Fibroblast of skin of abdomen (primary cell): ENCODE measurements around the gene UNC13A.

Experiments
- DNase-seq: peaks from one replicate; pipeline ENCODE4 v3.0.0-alpha.2; 2013

Gene UNC13A

GRCh38 chr19:17665058-17665457, 23.1 kb downstream of the UNC13A start:
- DNase-seq, result no peak

DNA sequence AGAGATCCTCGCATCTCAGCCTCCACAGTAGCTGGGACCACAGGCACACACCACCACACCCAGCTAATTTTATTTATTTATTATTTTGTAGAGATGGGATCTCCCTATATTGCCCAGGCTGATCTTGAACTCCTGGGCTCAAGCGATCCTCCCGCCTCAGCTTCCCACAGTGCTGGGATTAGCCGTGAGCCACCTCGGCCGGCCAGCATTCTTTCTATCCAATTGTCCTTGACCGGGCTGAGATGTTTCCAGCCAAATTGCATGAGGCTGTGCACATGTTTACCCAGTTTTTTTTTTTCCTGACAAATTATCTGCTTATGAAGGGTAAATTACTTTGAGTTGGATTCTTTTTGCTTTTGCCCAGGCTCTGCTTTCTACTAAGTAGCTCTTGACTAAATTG, 28.2 kb downstream of the UNC13A start:
- no peak for DNase-seq

DNA sequence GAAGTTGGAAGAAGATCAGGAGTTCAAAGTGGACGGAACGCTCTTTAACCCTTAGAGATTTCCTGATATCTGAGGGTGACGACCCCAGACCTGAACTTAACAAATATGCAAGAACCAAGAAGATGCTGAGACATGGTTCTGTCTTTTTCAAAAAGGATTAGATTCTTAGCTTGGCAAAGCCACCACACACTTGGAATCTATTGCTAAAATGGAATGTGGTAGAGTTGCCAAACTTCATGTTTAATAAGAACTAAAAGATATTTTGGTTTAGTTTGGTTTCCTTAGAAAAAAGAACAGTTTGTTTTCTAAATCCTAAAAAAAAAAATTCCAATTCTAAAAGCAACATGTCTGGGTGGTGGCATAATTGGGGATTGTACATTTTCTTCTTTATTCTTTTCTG, 29.5 kb downstream of the UNC13A start:
- no peak for DNase-seq

DNA sequence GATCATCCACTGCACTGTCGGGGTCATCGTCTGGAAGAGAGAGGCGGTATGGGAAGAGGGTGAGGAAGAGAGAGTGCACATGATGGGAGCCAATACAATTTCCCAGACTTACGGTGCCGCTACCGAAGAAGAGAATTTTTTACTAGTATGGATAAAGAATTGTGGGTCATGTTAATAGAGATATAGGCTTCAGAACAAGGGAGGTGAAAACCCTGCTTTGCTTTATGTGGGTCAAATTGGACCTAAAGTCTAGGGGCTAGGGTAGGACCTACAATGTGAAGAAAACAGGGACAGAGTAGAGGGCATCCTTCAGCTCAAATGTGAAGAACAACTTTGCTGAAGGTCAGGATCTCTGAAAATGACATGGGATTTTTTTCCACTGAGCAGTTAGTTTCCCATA, 29.9 kb downstream of the UNC13A start:
- DNase-seq, result no peak

DNA sequence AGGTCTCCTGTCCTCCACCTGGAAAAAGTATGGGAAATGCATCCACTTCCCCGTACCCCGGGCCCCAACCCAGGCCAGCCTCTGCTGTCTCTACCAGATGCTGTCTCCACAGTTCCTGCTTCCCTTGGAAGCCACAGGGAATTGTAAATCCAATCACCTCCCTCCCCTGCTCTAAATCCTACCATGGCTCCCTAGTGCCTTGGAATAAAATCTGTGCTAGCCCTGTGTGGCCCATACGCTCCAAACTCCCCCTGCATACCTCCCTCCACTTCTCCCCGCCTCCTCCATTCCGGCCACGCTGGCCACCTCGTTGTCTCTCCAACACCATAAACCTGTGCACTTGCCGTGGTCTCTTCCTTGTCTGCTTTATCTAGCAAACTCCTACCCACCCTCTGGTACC, 31.2 kb downstream of the UNC13A start:
- no peak for DNase-seq

DNA sequence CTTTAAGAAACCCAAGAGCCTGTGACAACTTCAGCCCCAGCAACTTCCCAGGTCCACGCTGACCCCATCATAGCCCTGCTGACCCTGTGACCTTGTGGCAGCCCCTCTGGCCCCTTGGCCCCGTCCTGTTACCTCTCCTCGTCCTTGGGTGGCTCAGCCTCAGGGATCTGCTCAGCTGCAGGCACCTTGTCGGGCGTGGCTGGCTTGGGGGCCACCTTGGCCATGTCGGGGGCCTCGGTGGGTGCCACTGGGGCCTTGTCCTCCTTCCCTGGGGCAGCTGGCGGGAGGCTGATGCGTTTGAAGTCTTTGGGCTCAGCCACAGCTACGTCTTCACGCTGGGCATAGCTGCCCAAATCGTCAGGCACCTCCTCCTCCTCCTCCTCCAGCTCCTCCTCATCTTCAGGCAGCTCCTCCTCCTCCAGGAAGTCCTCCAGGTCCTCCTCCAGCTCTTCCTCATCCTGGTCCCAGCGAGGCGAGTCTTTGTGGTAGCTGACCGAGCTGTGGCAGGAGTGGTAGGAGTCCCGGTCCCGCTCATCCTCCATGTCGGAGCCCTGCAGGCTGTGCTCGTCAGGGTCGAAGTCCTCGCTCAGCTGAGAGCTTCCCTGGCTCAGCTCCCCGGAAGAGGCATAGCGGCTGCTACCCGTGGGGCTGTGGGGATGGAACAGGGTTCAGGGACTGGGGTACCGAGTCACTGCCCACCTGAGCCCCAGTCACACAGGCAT, 32.2 kb downstream of the UNC13A start:
- no peak for DNase-seq

DNA sequence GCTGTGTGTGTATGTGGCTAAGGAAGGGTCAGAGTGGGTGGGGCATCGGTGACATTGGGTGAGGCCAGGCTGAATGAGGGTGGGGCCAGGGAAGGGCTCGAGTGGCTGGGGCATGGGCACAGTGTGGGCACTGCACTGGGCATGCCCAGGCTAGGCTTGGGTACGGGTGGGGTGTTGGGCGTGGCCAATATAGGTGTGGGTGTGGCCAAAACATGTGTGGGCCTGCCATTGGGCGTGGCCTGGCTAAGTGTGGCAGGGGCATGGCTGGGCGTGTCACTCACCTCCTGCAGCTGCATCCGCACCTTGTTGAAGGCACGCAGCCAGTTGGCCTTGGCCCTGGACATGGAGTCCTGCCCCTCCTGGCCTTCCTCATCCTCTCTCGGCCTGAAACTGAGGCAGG, 33.2 kb downstream of the UNC13A start:
- DNase-seq, result no peak

GRCh38 chr19:17652627-17653026, 35.5 kb downstream of the UNC13A start:
- no peak for DNase-seq

- DNase-seq, result no peak
Measured at GRCh38 chr19:17648786-17649185, 39.4 kb downstream of the UNC13A start.

- DNase-seq, result no peak
Measured at GRCh38 chr19:17648097-17648660, 40.0 kb downstream of the UNC13A start.

DNA sequence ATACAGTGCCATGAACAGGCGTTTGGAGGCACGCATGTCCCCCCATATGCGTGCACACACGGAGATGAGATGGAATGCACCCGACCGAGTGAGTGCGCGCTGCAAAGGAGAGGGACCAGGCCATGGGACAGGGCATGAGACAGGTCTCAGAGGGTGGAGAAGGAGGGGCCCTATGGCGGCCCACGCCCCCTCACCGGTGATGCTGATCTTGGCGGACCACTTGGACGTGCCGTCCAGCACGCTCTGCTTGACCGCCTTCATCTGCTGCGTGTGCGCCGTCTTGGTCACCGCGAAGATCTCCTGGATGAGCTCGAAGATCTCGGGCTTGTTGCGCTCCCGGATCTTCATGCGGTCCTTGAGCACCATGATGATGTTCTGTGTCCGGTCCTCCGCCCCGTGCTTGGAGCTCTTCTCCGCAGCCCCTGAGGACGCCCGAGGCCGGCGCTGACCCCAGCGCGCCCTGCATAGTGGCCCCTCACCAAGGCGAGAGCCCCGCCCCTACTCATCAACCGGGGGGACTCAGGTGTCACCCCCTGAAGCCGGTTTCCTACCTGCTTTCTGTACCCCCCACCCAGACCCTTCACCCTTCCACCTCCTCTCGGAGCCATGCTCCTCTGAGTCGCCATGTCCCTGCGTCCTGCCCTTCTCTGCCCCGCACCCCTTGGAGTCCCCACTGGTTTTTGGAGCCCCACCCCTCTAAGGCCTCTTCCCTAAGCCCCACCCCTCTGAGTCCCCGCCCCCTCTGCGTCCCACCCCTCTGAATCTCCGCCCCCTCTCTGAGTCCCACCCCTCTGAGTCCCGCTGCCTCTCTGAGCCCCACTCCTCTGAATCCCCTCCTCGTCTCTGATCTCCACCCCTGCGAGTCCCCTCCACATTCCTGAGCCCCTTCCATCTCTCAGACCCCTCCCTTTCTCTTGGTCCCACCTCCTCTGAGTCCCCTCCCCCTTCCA, 40.8 kb downstream of the UNC13A start:
- no peak for DNase-seq

GRCh38 chr19:17646441-17646840, 41.7 kb downstream of the UNC13A start:
- no peak for DNase-seq

DNA sequence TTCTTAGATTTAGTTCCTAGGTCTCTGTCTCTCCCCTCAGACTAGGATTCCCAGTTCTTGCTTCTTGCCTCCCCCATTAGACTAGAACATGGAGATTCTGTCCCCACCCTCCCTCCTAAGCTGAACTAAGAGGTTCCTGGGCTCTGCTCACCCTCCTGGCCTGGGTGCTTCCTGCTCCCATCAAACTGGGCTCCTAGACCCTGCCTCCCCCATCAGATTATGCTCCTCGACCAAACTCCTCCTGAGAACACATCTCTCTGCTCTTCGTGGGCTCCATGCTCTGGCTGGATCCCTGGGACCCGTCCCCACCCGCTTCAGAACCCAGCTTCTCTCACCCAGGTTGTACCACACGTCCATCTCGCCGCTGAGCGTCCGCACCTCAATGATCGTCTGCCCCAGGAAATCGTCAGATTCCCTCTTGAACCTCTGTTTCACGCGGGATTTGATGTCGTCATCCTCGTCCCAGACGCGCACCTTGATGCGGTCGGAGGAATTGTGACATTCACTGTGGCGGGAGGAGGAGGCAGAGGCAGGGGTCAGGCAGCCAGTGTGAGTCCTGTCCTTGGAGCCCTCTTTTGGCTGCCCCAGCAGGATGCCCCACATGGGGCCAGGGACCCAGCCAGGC, 42.7 kb downstream of the UNC13A start:
- no peak for DNase-seq

DNA sequence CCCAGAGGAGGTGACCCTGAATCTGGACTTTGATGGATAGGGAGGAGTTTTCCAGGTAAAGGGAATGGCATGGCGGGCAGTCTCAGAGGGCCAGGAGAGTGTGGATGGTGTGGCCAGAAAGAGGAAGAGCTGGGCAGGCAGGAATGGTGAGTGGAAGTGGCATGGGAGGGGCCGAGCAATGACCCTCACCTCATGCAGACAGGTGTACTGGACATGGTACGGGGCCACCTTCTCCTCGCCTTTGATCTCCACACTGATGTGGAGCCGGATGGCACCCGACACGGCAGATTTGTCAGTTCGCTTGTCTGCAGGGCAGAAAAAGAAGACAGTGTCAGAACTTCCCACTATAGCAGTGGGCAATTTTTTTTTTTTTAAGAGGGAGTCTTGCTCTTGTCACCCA, 45.5 kb downstream of the UNC13A start:
- DNase-seq, result no peak

GRCh38 chr19:17641846-17642245, 46.3 kb downstream of the UNC13A start:
- DNase-seq, result no peak

- DNase-seq, result no peak
Measured at GRCh38 chr19:17641181-17641580, 47.0 kb downstream of the UNC13A start.

GRCh38 chr19:17633700-17634099, 54.5 kb downstream of the UNC13A start:
- DNase-seq, result no peak

- DNase-seq, result no peak
Measured at GRCh38 chr19:17632577-17632976, 55.6 kb downstream of the UNC13A start.

DNA sequence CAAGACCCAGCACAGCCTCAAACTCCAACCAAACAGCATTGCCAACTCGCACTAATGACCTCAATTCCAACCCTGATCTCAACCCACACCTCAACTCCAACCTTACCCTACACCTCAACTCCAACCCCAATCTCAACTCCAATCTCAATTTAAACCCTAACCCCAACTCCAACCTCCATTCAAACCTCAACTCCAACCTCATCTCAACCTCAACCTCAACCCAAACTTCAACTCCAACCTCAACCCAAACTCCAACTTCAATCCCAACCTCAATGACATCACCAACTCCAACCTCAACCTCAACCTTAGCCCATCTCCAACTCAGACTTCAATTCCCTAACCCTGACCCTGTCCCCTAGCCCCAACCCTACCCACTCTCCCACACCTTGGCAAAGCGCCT, 58.4 kb downstream of the UNC13A start:
- DNase-seq, result no peak

DNA sequence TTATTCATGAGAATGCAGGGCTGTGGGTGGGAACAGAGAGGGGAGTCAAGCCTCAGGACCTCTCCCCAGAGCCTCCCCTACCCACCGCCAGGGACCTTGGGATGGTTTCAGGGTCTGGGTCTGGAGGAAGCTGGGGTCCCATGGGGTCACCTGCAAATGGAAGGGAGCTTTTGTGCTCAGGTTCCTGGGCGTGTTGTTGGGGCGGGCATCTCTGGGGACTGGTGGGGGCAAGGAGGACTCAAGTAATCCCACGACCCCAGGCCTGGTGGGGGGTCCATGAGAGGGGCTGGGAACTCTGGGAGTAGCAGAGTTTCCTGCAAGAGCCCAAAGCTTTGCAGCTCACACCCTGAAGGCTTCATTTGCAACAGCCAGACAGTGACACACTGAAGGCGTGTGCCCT, 60.2 kb downstream of the UNC13A start:
- DNase-seq, result no peak

- no peak for DNase-seq
Measured at GRCh38 chr19:17627161-17627560, 61.0 kb downstream of the UNC13A start.

GRCh38 chr19:17626456-17627015, 61.6 kb downstream of the UNC13A start:
- DNase-seq, result no peak

DNA sequence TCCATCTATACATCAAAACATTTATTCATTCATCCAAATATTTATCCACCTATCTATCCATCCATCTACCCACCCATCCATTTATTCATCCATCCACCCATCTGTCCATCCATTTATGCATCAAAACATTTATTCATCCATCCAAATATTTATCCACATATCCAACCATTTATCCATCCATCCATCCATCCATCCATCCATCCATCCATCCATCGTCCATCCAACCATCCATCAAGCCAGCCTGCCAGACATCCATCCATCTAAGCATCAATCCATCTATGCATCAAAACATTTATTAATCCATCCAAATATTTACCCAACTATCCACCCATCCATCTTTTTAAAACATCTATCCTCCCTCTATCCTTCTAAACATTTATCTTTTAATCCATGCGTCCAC, 62.2 kb downstream of the UNC13A start:
- DNase-seq, result no peak
